Neuronal stem cell (in vitro differentiated cells): ENCODE measurements around the gene ADORA3.

Source experiments
- DNase-seq: peaks from one replicate; pipeline ENCODE4 v3.0.0-alpha.2; 2013; ENCODE audit warnings: low spot score
- H2AFZ ChIP-seq: one replicate; pipeline ENCODE4 v1.6.1; 2013; ENCODE audit warnings: mild to moderate bottlenecking, low read length, inconsistent platforms
- H2AK5ac ChIP-seq: 2 replicates; pipeline ENCODE4 v1.6.1; 2013; ENCODE audit warnings: low read depth, mild to moderate bottlenecking, inconsistent platforms, low read length, moderate library complexity, mixed read lengths
- H2BK120ac ChIP-seq: 2 replicates; pipeline ENCODE4 v1.6.1; 2013; ENCODE audit warnings: low read depth, mild to moderate bottlenecking, inconsistent platforms, low read length, moderate library complexity, mixed read lengths
- H2BK12ac ChIP-seq: one replicate; pipeline ENCODE4 v1.6.1; 2013; ENCODE audit warnings: low read length, inconsistent platforms
- H2BK15ac ChIP-seq: 2 replicates; pipeline ENCODE4 v1.6.1; 2013; ENCODE audit warnings: mild to moderate bottlenecking, low read length, inconsistent platforms, mixed read lengths
- H2BK5ac ChIP-seq: one replicate; pipeline ENCODE4 v1.6.1; 2013; ENCODE audit warnings: inconsistent platforms, mild to moderate bottlenecking, low read length, moderate library complexity
- H3K14ac ChIP-seq: one replicate; pipeline ENCODE4 v1.6.1; 2013; ENCODE audit warnings: low read length, inconsistent platforms
- H3K18ac ChIP-seq: 2 replicates; pipeline ENCODE4 v1.6.1; 2013; ENCODE audit warnings: low read length, inconsistent platforms
- H3K23ac ChIP-seq: 2 replicates; pipeline ENCODE4 v1.6.1; 2013; ENCODE audit warnings: low read depth, mild to moderate bottlenecking, mixed read lengths, low read length, inconsistent platforms; ENCODE audit not compliant: poor library complexity
- H3K27ac ChIP-seq: replicated peaks from 3 replicates; pipeline ENCODE4 v1.5.1; 2013; ENCODE audit warnings: low read length, inconsistent platforms
- H3K27me3 ChIP-seq, 3 experiments: 2 replicates each; pipeline ENCODE4 v1.6.1; 2013; ENCODE audit warnings: low read length in 3 of 3, mild to moderate bottlenecking in 2 of 3, inconsistent platforms in 1 of 3, low read depth in 1 of 3, mixed read lengths in 1 of 3, moderate library complexity in 1 of 3; ENCODE audit not compliant: control insufficient read depth in 3 of 3, insufficient read depth in 3 of 3
- H3K36me3 ChIP-seq, 2 donors: replicated peaks in 1 of 2; 2 replicates each; pipeline ENCODE4 v1.6.1; 2013; ENCODE audit warnings: low read length in 2 of 2; ENCODE audit not compliant: control insufficient read depth in 2 of 2, insufficient read depth in 2 of 2
- H3K4ac ChIP-seq: 2 replicates; pipeline ENCODE4 v1.6.1; 2013; ENCODE audit warnings: inconsistent platforms, mild to moderate bottlenecking, low read length, moderate library complexity
- H3K4me1 ChIP-seq, 2 donors: 1 replicate in 1 of 2; 2 replicates in 1 of 2; pipeline ENCODE4 v1.6.1; 2013; ENCODE audit warnings: low read length in 2 of 2, low read depth in 1 of 2; ENCODE audit not compliant: control insufficient read depth in 2 of 2, insufficient read depth in 1 of 2
- H3K4me2 ChIP-seq: one replicate; pipeline ENCODE4 v1.6.1; 2013; ENCODE audit warnings: mild to moderate bottlenecking, low read length, inconsistent platforms; ENCODE audit not compliant: insufficient read depth, poor library complexity, severe bottlenecking
- H3K4me3 ChIP-seq, 2 donors: 2 replicates each; pipeline ENCODE4 v1.5.1; 2013; ENCODE audit warnings: low read length in 2 of 2, mild to moderate bottlenecking in 2 of 2, inconsistent platforms in 1 of 2, moderate library complexity in 1 of 2
- H3K79me1 ChIP-seq: one replicate; pipeline ENCODE4 v1.6.1; 2013; ENCODE audit warnings: low read depth, mild to moderate bottlenecking, inconsistent platforms, low read length, moderate library complexity
- H3K9ac ChIP-seq: one replicate; pipeline ENCODE4 v1.6.1; 2013; ENCODE audit warnings: mild to moderate bottlenecking, low read depth, low read length, inconsistent platforms; ENCODE audit not compliant: poor library complexity
- H3K9me3 ChIP-seq, 2 donors: replicated peaks in 1 of 2; 2 replicates each; pipeline versions ENCODE3 to v1.6.1; 2013; ENCODE audit warnings: low read length in 2 of 2, mild to moderate bottlenecking in 2 of 2, inconsistent platforms in 1 of 2, low read depth in 1 of 2, mixed read lengths in 1 of 2, moderate library complexity in 1 of 2; ENCODE audit not compliant: control insufficient read depth in 2 of 2, insufficient read depth in 1 of 2
- H4K8ac ChIP-seq: one replicate; pipeline ENCODE4 v1.6.1; 2013; ENCODE audit warnings: low read depth, mild to moderate bottlenecking, inconsistent platforms, low read length, moderate library complexity
- H4K91ac ChIP-seq: one replicate; pipeline ENCODE4 v1.6.1; 2013; ENCODE audit warnings: low read length, low read depth, mild to moderate bottlenecking, inconsistent platforms; ENCODE audit not compliant: poor library complexity
- WGBS, 2 donors: extraction: QIAGEN DNeasy Blood & Tissue Kit; methylation state at CpG; one replicate each; pipeline ENCODE4 v1.1.7; 2013; ENCODE audit warnings: missing lambda C conversion rate in 2 of 2, mixed read lengths in 1 of 2; ENCODE audit not compliant: insufficient read length in 2 of 2, insufficient replicate concordance in 1 of 2; ENCODE audit errors: extremely low coverage in 2 of 2; 5-methylcytosine and 5-hydroxymethylcytosine counted together

Gene ADORA3

DNA sequence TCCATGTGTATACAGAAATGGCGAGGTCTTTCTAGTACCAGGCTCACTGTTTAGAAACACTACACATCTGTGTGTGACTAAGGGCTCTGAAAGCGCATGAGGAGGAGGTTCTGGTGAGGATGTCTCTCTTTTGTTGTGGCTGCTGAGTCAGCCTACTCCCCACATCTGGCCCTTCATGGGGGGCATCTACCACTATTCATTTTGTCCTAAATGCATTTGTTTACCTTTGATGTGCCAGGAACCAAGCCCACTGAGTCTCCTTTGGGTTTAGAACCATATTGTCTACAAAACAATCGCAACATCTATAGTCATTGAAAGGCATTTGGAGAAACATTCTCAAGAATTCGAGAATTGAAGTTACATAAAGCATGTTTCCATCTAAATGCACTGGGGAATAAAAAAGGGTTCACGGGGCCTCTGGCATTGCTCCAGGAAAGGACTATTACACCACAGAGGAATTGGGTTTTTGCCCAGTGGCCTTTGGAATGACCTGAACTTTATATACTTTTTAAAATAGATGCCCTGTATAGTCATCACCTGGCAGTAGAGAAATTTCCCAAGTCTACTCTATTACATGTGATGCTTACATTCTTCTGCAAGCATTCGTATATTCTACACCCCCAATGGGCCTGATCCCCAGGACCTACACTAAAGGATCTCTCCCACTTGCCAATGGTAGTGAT lies 35.1 kb upstream of the ADORA3 start:
- Histone ChIP-seq H3K9me3 (no peaks in the 10 kb centered on the region), H3K14ac (no peak overlapping the region), H2AFZ (no peak overlapping the region), H3K4ac (no peak overlapping the region), H2BK120ac (no peak overlapping the region), H3K4me1 (peaks cover 1 to 19% of the 10 kb centered on the region in 2 donors), H3K9ac (no peak overlapping the region), H2BK12ac (no peak overlapping the region), H3K18ac (no peak overlapping the region), H3K4me2 (no peak overlapping the region), H3K27ac (no peak overlapping the region), H2AK5ac (no peak overlapping the region), H2BK15ac (no peak overlapping the region), H3K79me1 (no peaks in the 10 kb centered on the region), H3K36me3 (no peaks in the 10 kb centered on the region), H3K27me3 (no peaks in the 10 kb centered on the region), H3K23ac (no peak overlapping the region), H3K4me3 (no peak overlapping the region), H4K8ac (no peak overlapping the region), H2BK5ac (no peak overlapping the region), H4K91ac (no peak overlapping the region)
- no CpG with 5 or more reads among the region's 6 CpGs for WGBS, 2 donors
- no peak for DNase-seq

GRCh38 chr1:111535256-111536191 lies 32.1 kb upstream of the ADORA3 start:
- H3K27ac ChIP-seq, result no peak overlapping the region

DNA sequence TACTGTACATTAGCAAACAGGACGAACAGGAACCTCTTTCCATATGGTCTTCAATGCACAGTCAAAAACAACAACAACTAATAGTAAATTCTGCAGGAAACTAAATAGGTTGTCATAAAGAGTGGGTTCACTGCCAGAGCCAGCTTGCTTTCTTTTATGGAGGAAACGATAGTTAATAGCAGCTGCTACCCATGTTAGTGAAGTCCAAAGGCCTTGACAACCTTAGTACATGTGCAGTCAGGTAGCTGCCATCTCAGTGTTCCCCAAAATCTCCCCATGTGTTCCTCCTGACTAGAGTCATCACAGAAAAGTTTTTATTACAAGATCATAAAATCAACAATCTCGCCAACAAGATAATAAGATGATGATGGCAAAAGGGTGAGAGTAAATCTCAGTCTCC lies 16.6 kb upstream of the ADORA3 start:
- Histone ChIP-seq H3K18ac (no peak overlapping the region), H3K23ac (no peak overlapping the region), H3K79me1 (no peaks in the 10 kb centered on the region), H2AK5ac (no peak overlapping the region), H3K27ac (no peak overlapping the region), H3K36me3 (no peaks in the 10 kb centered on the region), H2BK5ac (no peak overlapping the region), H3K4me1 (no peaks in the 10 kb centered on the region), H3K14ac (no peak overlapping the region), H2BK120ac (no peak overlapping the region), H4K91ac (no peak overlapping the region), H2AFZ (no peak overlapping the region), H3K4ac (no peak overlapping the region), H3K9ac (no peak overlapping the region), H3K27me3 (peaks cover 0 to 6% (median 0%) of the 10 kb centered on the region in 3 experiments), H4K8ac (no peak overlapping the region), H2BK15ac (no peak overlapping the region), H3K4me2 (no peak overlapping the region), H3K4me3 (no peak overlapping the region), H3K9me3 (no peaks in the 10 kb centered on the region), H2BK12ac (no peak overlapping the region)
- DNase-seq, result no peak
- WGBS, 2 donors, result no CpG with 5 or more reads among the region's 3 CpGs

More at GRCh38 chr1:111535256-111536191, 32.1 kb upstream of the ADORA3 start:
- Histone ChIP-seq H3K9me3 (no peaks in the 10 kb centered on the region), H2BK5ac (no peak overlapping the region), H4K91ac (no peak overlapping the region), H3K27me3 (no peaks in the 10 kb centered on the region), H3K14ac (no peak overlapping the region), H4K8ac (no peak overlapping the region), H3K18ac (no peak overlapping the region), H2AK5ac (no peak overlapping the region), H3K36me3 (no peaks in the 10 kb centered on the region), H3K4ac (no peak overlapping the region), H2BK12ac (no peak overlapping the region), H3K79me1 (no peaks in the 10 kb centered on the region), H2AFZ (peak overlapping the region; percentile 44), H2BK120ac (no peak overlapping the region), H3K4me1 (peaks cover 1 to 14% of the 10 kb centered on the region in 2 donors), H3K23ac (no peak overlapping the region), H2BK15ac (no peak overlapping the region), H3K4me3 (no peak overlapping the region), H3K4me2 (no peak overlapping the region), H3K9ac (no peak overlapping the region)
- no CpG with 5 or more reads among the region's 14 CpGs for WGBS, 2 donors
- no peak for DNase-seq
